Activated naive CD4-positive, alpha-beta T cell treated with anti-CD3 and anti-CD28 coated beads, Interleukin-2, amount 50 U/mL, for 72 hours (primary cell): ENCODE measurements around the gene GAPT. TPM values are rescaled to one million over a fixed set of nuclear protein-coding genes. Genes with fewer than 3 reads are reported as not detected.

Source experiments
- ATAC-seq, 2 donors: fragments of 150-1000 bp; cut with Tn5 transposase; 2 replicates each; pipeline ENCODE4 v1.10.0; 2021; ENCODE audit warnings: mild to moderate bottlenecking in 2 of 2, moderate library complexity in 2 of 2
- DNase-seq, 2 donors: peaks; one replicate each; pipeline ENCODE4 v3.0.0; 2021 to 2022; ENCODE audit warnings: low spot score in 2 of 2
- H3K27ac Mint-ChIP-seq, 2 donors: one replicate each; pipeline ENCODE4 v1.8.0; 2022; ENCODE audit warnings: mild to moderate bottlenecking in 2 of 2, mixed read lengths in 2 of 2
- H3K36me3 Mint-ChIP-seq, 2 donors: one replicate each; pipeline ENCODE4 v1.8.0; 2022; ENCODE audit warnings: mixed read lengths in 2 of 2
- H3K9me3 Mint-ChIP-seq, 2 donors: one replicate each; pipeline ENCODE4 v1.8.0; 2022; ENCODE audit warnings: mixed read lengths in 2 of 2
- total RNA-seq, 2 donors: library from RNA; stranded (reverse); gene quantifications; one replicate each; pipeline ENCODE4 v1.2.3, GENCODE V29; 2022

GAPT gene
- not detected for total RNA-seq

DNA sequence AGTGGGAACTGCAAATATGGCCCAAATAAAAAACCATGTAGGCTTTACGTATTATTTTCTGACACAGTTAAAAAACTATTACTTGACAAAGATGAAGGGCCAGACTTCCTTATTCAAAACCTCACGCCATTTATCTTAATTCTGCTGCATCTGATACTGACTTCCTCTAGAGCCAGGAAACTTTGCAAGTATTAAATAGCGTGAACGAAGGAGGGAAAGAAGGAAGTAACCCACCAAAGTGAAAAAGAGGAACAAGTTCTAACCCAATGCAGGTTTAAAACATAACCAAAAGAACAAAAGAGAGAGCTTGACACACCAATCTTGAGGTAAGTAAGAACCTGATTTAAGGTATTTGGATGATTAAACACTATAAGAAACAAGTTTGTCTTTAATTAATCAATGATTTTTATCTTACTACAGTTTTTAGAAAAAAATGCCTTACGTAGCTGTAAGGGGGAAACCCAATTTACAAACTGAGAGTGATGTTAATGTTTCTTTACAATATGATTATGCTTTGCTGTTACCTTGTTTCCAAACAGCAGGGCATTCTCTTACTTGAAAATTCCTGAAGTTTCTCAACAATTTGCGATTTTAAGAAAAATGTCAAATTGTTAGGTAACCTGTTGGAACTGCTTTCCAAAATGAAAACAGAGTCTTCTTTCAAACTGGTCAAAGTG, at the start of gene GAPT:
TSS of gene GAPT (plus strand) at position 220 of the 677 bp plus-strand sequence. CDS start 3,102 bp downstream, outside the sequence.
- ATAC-seq (no peak), DNase-seq (no peak)
- H3K27ac Mint-ChIP-seq = no peak within 1 kb of the TSS
- H3K36me3 Mint-ChIP-seq = no peaks in the 10 kb centered on the region
- H3K9me3 Mint-ChIP-seq = no peaks in the 10 kb centered on the region

DNA sequence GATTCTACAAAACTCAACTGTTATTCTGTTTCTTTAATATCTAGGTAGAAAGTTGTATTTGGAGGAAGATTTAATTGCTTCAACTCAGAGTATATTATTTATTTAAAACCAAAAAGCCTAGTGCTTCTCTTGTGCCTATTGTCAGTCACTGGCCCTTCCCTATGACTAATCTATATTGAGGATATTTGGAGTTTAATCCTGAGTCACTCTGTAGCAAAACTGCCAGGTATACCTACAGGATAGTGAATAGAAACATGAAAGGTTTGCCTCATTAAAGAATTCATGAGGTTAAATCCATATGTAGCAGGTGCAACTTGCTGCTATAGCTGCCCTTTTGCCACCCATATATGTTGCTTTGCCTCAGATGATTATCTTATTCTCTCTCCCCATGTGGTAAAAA, 46.4 kb upstream of the GAPT start:
- H3K9me3 Mint-ChIP-seq = no peaks in the 10 kb centered on the region

DNA sequence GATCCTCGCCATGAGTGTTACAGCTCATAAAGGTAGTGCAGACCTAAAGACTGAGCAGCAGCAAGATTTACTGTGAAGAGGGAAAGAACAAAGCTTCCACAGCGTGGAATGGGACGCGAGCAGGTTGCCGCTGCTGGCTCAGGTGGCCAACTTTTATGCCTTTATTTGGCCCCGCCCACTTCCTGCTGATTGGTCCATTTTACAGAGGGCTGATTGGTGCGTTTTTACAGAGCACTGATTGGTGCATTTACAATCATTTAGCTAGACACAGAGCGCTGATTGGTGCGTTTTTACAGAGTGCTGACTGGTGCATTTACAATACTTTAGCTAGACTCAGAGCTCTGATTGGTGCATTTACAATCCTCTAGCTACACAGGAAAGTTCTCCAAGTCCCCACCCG, 45.2 kb upstream of the GAPT start:
- Mint-ChIP-seq H3K27ac (no peak overlapping the region), H3K36me3 (peaks cover 0 to 9% of the 10 kb centered on the region in 2 donors), H3K9me3 (no peaks in the 10 kb centered on the region)
- no peak for ATAC-seq
- DNase-seq = no peak

More for the DNA sequence above, 46.4 kb upstream of the GAPT start:
- ATAC-seq (no peak), DNase-seq (no peak)
- Mint-ChIP-seq H3K36me3 (peaks cover 0 to 9% of the 10 kb centered on the region in 2 donors), H3K27ac (no peak overlapping the region)

DNA sequence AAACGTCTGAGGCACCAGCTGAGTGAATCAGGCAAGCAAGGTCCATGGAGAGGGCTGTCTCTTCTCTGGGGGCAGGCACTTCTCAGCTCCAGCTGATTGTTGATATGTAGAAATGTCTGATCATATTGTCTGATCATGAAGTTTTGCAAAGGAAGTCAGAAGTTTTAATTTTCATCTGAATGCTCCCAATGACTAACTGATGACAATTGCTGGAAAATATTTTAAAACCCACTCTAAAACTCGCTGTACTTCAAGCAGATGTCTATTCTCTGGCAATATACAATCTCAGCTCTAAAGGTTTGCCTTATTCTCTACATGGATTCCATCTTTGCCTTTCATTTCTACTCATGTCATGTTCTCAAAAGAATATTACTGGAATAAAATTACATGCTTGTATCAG, 44.0 kb upstream of the GAPT start:
- no peak for ATAC-seq
- no peak for DNase-seq

DNA sequence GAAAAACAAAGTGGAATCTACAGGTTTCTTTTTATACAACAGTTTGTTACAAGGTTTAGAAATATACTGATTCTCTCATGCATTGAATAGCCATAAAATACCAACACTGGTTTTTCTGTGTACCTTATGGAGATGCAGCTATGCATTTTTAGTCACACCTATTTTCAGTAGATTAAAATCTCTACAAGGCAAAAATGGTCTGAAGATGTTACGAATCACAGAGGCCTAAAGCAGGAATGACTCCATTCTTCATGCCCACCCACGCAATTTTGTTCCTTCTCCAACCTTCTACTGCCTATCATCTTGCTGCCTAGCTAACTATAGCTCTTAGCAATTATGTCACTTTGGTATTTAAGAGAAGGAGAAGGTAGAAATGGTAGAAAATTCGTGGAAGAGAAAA, 41.2 kb upstream of the GAPT start:
- Mint-ChIP-seq H3K9me3 (no peaks in the 10 kb centered on the region), H3K27ac (no peak overlapping the region), H3K36me3 (peaks cover 0 to 18% of the 10 kb centered on the region in 2 donors)
- ATAC-seq (no peak), DNase-seq (no peak)

More for the DNA sequence above, 44.0 kb upstream of the GAPT start:
- no peaks in the 10 kb centered on the region for H3K9me3 Mint-ChIP-seq
- H3K27ac Mint-ChIP-seq = no peak overlapping the region
- H3K36me3 Mint-ChIP-seq = peaks cover 0 to 9% of the 10 kb centered on the region in 2 donors

DNA sequence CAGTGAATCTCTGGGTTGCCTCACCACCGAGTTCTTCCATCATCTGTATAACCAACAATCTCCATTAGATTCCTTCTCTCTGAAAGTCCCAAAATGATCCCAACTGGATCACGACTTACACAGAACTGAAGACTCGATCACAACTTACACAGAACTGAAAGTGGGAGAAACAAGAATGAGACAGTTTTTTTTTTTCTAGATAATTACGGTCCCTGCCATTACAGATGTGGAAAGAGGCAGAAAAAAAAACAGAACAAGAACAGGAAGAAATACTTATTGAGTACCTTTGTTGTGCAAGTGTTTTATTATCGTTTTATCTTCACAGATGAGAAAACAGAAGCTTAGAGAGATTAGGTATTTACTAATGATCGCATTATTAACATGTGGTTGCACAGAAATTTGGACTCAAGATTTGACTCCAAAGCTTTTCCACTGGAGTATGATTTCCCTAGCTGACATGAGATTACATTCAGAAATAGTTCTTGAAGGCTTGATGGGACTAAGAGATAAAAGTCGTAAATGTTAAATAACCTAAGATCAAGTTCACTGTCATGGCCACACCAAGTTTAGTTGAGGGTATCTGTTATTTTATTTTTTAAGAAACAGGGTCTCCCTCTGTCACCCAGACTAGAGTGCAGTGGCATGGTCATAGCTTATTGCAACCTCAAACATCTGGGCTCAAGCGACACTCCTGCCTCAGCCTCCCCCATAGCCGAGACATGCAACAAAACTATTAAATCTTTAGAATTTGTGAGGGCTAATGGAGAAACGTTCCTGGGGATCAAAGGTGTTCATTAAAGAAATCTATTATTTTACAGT, 40.2 kb upstream of the GAPT start:
- Mint-ChIP-seq H3K27ac (no peak overlapping the region), H3K9me3 (no peaks in the 10 kb centered on the region), H3K36me3 (peaks cover 0 to 22% of the 10 kb centered on the region in 2 donors)
- ATAC-seq (no peak), DNase-seq (no peak)

DNA sequence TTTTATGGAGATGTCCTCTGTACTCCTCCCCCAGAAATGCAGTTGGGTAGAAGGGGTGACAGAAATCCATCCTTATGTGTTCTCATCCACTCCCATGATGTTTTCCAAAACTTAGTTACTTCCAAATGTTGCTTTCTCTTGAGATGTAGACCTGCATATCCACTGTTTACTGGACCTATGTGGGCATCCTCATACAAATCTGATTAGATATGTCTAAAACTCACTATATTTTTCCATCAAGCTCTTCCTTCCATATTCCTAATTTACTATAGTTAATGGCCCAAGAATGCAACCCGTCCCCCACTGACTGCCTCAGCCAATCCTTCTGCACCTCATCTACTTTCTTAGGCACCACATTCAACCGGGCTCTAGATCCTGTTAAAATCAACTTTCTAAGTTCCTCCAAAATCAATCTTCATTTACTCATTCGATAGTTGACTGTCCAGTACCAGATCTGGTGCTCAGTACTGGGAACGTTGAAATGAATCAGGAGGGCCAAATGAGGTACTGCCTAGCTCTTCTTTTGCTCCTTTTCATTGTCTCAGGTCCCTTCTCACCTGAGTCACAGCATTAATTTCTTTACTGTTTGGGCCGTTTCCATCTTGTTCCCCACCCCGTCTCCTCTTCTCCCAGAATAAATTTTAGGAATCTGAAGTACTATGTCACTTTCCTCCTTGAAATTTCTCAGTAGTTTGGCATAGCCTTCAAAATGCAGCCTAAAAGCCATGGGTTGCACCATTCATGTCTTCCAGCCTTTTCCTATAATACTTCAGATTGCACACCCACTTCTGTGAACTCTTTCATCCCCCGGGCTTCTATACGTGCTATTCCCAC, 39.3 kb upstream of the GAPT start:
- H3K27ac Mint-ChIP-seq = no peak overlapping the region
- DNase-seq (no peak), ATAC-seq (no peak)
- no peaks in the 10 kb centered on the region for H3K9me3 Mint-ChIP-seq
- H3K36me3 Mint-ChIP-seq = peaks cover 0 to 16% of the 10 kb centered on the region in 2 donors

DNA sequence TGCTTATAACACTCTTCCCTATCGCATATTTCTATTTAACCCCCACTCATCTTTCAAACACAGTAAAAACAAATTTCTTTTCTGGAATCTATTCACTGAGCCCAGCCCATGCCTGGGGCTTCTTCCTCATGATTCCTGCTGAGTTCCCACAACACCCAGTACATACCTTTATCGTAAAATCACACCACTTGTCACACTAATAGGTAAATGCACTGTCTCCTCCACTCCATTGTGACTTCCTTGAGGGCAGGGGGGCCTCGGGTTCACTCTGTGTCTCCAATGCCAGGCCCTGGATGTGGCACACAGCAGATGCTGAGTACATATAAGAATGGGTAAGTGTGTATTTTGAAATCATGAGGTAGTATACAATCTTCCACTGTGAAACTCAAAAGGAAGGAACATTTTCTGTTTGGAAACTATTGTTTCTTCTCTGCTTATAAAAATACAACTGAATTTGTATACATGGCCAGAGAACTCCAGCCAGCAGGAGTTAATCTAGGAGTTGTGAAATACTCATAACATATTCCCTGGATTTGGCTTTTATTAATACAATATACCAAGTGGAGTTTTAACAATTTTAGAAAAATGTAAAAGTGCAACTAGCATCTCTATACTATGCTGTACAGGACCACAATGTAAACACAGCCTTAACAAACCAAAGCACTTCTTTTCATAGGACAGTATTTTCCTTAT, 38.5 kb upstream of the GAPT start:
- Mint-ChIP-seq H3K36me3 (peaks cover 0 to 14% of the 10 kb centered on the region in 2 donors), H3K9me3 (no peaks in the 10 kb centered on the region), H3K27ac (no peak overlapping the region)
- DNase-seq = no peak
- ATAC-seq = no peak

DNA sequence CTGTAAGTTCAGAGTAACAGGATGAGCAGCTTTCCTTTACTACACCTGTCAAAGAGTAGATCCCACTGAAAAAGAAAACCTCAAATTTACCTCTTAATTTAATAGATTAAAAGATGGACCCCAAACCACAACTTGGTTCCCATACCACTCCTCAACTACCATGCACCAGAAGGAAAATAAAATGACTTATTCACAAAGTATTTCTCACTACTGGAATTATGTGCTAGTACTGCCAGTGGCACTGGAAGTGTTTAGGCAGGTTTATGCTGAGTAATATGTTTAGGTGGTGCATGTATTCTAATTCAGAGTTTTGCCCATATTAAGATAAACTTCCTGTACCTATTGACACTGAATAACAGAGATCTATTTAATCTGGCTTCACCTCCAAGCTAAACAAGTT, 37.9 kb upstream of the GAPT start:
- ATAC-seq (no peak), DNase-seq (no peak)
- Mint-ChIP-seq H3K36me3 (peaks cover 0 to 17% of the 10 kb centered on the region in 2 donors), H3K9me3 (no peaks in the 10 kb centered on the region), H3K27ac (no peak overlapping the region)

DNA sequence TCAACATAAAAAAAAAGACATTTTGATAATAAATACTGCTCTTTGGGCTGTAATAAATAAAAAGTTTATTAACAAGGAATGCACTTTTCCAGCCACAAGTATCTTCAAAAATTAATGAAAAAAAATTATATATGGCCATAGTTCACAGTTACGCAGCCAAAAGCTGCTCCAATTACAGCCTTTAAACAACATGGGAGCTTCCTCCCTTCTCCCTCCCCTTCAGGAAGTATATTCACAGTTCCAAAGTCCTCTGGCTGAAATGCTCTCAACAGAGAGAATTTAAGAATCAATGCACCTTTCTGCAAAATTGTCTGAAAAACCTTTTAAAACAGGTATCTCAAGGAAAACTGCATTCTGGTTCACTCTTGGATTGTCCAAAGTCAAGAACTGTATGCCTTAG, 37.2 kb upstream of the GAPT start:
- DNase-seq (no peak), ATAC-seq (no peak)
- Mint-ChIP-seq H3K27ac (no peak overlapping the region), H3K36me3 (peaks cover 0 to 23% of the 10 kb centered on the region in 2 donors), H3K9me3 (no peaks in the 10 kb centered on the region)

DNA sequence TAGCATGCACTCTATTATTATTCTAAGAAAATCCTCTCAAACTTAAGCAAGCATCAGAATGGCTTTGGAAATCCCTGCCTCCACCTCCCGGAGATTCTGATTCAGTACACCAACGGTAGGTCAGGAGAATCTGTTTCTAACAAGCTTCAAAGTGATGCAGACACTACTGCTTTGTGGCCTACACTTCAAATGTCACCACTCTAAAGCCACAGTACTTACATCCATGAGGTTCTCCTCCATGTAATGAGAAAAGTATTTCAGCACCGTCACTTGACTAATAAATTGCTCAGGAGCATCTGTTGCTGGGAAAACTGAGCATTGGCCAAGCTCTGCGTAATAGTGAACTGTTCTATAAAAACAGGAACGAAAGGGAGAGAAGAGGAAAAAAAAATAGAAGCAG, 36.2 kb upstream of the GAPT start:
- H3K36me3 Mint-ChIP-seq = peaks cover 0 to 23% of the 10 kb centered on the region in 2 donors
- DNase-seq (no peak), ATAC-seq (no peak)
- H3K27ac Mint-ChIP-seq = no peak overlapping the region
- H3K9me3 Mint-ChIP-seq = no peaks in the 10 kb centered on the region

DNA sequence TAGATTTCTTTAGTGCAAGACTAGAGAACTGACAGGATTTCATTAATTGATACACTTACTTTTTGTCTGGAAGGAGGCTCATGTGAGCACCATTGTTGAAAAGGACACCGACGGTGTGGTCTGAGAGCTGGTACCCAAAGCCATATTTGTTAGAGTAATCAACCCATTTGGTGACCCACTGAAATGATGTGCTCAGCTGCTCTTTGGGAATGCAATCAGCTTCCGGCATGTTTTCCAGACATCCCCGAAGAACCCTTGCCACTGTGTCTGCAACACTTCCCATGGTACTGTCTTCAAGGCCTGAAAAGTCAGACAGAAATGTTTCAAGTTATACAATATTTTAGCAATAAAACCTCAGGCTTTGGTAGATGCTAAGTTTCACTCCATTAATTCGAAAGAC, 35.8 kb upstream of the GAPT start:
- H3K36me3 Mint-ChIP-seq = peaks cover 0 to 23% of the 10 kb centered on the region in 2 donors
- DNase-seq (no peak), ATAC-seq (no peak)
- H3K9me3 Mint-ChIP-seq = no peaks in the 10 kb centered on the region
- no peak overlapping the region for H3K27ac Mint-ChIP-seq

DNA sequence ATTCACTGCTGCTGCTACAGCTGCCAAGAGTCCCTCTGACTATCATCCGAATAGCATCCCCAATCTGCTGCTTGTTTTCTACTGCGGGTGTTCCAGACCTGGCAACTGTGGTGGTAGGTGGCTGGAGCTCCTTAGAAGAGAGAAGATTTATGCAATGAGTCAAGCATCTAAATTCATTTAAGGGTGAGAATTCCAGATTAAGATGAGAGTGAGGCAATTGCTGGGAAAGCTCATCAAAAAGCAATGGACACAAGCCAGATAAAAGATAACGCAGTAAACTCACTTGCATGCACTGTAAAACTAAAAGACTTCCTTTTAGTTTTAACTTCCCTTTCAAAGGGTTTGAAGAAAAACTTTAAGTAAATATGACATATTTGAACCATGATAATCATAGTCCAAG, 35.2 kb upstream of the GAPT start:
- Mint-ChIP-seq H3K36me3 (peaks cover 0 to 23% of the 10 kb centered on the region in 2 donors), H3K27ac (no peak overlapping the region), H3K9me3 (no peaks in the 10 kb centered on the region)
- DNase-seq (no peak), ATAC-seq (no peak)

DNA sequence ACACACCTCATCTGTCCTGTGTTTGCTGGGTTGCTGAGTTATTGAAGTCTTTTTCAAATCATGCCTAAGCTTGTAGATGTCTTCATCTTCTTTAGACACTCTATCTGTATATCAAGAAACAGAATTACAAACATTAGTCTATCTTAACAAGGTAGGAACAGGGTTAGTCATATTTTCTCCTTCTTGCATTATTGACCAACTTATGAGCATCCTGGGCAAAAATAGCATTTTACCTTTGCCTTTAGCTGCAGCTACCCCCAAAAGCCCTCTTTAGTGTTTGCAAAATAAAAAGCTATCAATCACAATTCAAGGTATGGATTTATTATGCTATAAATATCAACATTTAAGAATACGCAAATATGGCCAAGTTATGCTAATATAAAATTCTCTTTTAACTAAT, 34.7 kb upstream of the GAPT start:
- no peak for ATAC-seq
- H3K27ac Mint-ChIP-seq = no peak overlapping the region
- no peak for DNase-seq
- peaks cover 0 to 23% of the 10 kb centered on the region in 2 donors for H3K36me3 Mint-ChIP-seq
- H3K9me3 Mint-ChIP-seq = no peaks in the 10 kb centered on the region

DNA sequence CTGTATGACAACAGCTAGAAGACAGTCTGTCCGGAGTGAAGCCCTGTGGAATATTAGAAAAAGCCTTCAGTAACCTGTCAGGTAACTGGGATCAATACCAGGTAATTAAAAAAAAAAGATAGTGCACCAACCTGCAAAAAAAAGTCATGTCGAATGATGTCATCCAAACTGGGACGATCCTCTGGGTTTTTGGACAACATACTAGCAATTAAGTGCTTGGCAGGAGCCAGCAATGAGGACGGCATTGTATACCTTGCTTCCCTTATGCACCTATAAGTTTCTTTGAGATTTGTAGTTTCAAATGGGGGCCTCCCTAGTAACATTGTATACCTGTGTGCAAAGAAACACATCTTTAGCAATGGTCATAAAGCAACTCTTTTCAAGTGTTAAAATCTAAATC, 34.2 kb upstream of the GAPT start:
- DNase-seq (no peak), ATAC-seq (no peak)
- Mint-ChIP-seq H3K27ac (no peak overlapping the region), H3K36me3 (peaks cover 0 to 23% of the 10 kb centered on the region in 2 donors), H3K9me3 (no peaks in the 10 kb centered on the region)

DNA sequence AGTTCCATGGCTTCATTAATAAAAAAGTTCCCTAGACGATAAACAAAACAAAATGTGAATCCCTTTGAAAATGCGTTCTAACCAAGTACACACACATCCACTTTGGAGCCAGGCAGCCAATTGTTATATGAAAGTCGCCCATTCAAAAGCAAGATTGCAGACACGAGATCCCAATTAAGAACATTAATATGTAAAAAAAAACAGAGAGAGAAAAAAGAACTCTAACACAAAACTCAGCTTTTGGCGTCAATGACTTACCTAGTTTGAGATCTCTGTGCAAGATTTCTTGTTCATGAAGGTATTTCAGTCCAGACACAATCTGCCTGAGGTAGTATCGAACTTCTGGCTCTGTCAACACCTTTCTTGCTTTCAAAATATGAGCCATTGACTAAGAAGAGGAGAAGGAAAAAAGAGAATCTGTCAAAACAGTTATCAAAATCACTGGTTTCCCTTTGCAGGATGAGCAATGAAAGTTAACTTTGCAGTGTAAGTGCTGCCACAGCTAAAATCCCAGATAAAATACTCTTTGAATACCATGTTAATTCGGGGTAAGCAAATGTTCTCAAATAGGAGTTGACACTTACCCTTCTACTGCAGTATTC, 33.0 kb upstream of the GAPT start:
- H3K9me3 Mint-ChIP-seq = no peaks in the 10 kb centered on the region
- H3K27ac Mint-ChIP-seq = no peak overlapping the region
- DNase-seq (no peak), ATAC-seq (no peak)
- H3K36me3 Mint-ChIP-seq = peaks cover 0 to 23% of the 10 kb centered on the region in 2 donors
